PC-9 (cell line): ENCODE data around the gene ZKSCAN4.

Experiments
- CTCF ChIP-seq: fragments of 200-600 bp; sonication (generic); conservative IDR thresholded peaks from 2 replicates; pipeline ENCODE4 v1.6.1; 2017; ENCODE audit warnings: mixed run types, antibody characterized with exemption, mild to moderate bottlenecking, moderate library complexity
- EZH2 ChIP-seq: fragments of 200-600 bp; sonication (generic); IDR thresholded peaks from 2 replicates; pipeline ENCODE4 v1.8.0; 2017; ENCODE audit warnings: antibody characterized with exemption, low read depth

- TF ChIP-seq CTCF (no peak), EZH2 (no peak)
Measured at GRCh38 chr6:28266563-28266961, 14.5 kb upstream of the ZKSCAN4 start.
